K562 (cell line): Measurements from ENCODE around the gene TSPAN14. TPM values are rescaled to one million over a fixed set of nuclear protein-coding genes. Genes with fewer than 3 reads are reported as not detected.

Experiments
- CBX8 ChIP-seq: fragments of 200-600 bp; sonication (generic); IDR thresholded peaks from 2 replicates; pipeline ENCODE4 v1.6.1; 2012; ENCODE audit warnings: borderline replicate concordance, mixed run types, low read depth, mild to moderate bottlenecking, moderate library complexity, mixed read lengths, low read length, control low read depth, inconsistent platforms; ENCODE audit not compliant: poor library complexity, severe bottlenecking; ENCODE audit errors: extremely low read depth
- COPS2 ChIP-seq: fragments of 450-650 bp; conservative IDR thresholded peaks from 2 replicates; pipeline ENCODE4 v1.6.1; 2016; ENCODE audit warnings: mild to moderate bottlenecking, moderate library complexity
- CSDE1 ChIP-seq, 2 experiments: fragments of 450-650 bp; IDR thresholded peaks; 2 replicates each; pipeline ENCODE4 v1.6.1; 2016; ENCODE audit warnings: mild to moderate bottlenecking in 1 of 2
- GABPA ChIP-seq: fragments of 200-800 bp; sonication (Bioruptor generic); conservative IDR thresholded peaks from 2 replicates; pipeline ENCODE4 v1.6.1; 2016; ENCODE audit warnings: low read depth, missing genetic modification characterization, missing compliant biosample characterization
- HNRNPK ChIP-seq: fragments of 200-400 bp; formaldehyde crosslinking; IDR thresholded peaks from one replicate; pipeline ENCODE4 v1.6.1; 2018; ENCODE audit warnings: mild to moderate bottlenecking, low read depth, low read length; ENCODE audit not compliant: poor library complexity, severe bottlenecking
- ILF3 ChIP-seq: fragments of 450-650 bp; IDR thresholded peaks from 2 replicates; pipeline ENCODE4 v1.6.1; 2018; ENCODE audit warnings: antibody characterized with exemption, mild to moderate bottlenecking, moderate library complexity, borderline replicate concordance
- KLF6 ChIP-seq: fragments of 250-450 bp; sonication (Bioruptor Pico); IDR thresholded peaks from 2 replicates; pipeline ENCODE4 v1.4.0; 2020; ENCODE audit warnings: mild to moderate bottlenecking, moderate library complexity, borderline replicate concordance
- NCOA2 ChIP-seq, 2 experiments: fragments of 450-650 bp; IDR thresholded peaks; 2 replicates each; pipeline ENCODE4 v1.6.1; 2018; ENCODE audit warnings: mild to moderate bottlenecking in 2 of 2, moderate library complexity in 1 of 2; ENCODE audit not compliant: partially characterized antibody in 2 of 2
- OTX1 ChIP-seq: fragments of 450-650 bp; formaldehyde crosslinking; IDR thresholded peaks from 2 replicates; pipeline ENCODE4 v1.4.0; 2022; ENCODE audit warnings: mild to moderate bottlenecking
- RAD51 ChIP-seq: fragments of 450-650 bp; IDR thresholded peaks from 2 replicates; pipeline ENCODE4 v1.7.1; 2016; ENCODE audit warnings: low read depth, mild to moderate bottlenecking, borderline replicate concordance
- SREBF2 ChIP-seq: sonication (generic); formaldehyde crosslinking; IDR thresholded peaks from 2 replicates; pipeline ENCODE4 v1.4.0; 2020; ENCODE audit warnings: mild to moderate bottlenecking, missing genetic modification reagents
- SRF ChIP-seq, 2 experiments: fragments of 250-450, 450-650 bp in 1 of 2; sonication (Bioruptor Pico) in 1 of 2; sonication (generic) in 1 of 2; formaldehyde crosslinking; IDR thresholded peaks; 2 replicates each; pipeline versions ENCODE4 v1.5.0 to v1.5.1; 2020 to 2022; ENCODE audit warnings: mild to moderate bottlenecking in 1 of 2, missing genetic modification reagents in 1 of 2
- ZC3H11A ChIP-seq: IDR thresholded peaks from 2 replicates; pipeline ENCODE4 v1.6.1; 2012; ENCODE audit warnings: low read depth, low read length, improper control_type of control experiment
- ZKSCAN8 ChIP-seq: fragments of 200-800 bp; sonication (Bioruptor generic); IDR thresholded peaks from 2 replicates; pipeline ENCODE4 v1.6.1; 2016; ENCODE audit warnings: missing genetic modification characterization, missing compliant biosample characterization
- ZNF668 ChIP-seq: fragments of 250-450 bp; sonication (Bioruptor Pico); IDR thresholded peaks from 2 replicates; pipeline ENCODE4 v1.8.0; 2022; ENCODE audit warnings: mild to moderate bottlenecking, inconsistent platforms
- ZNF695 ChIP-seq: fragments of 450-650 bp; formaldehyde crosslinking; IDR thresholded peaks from 2 replicates; pipeline ENCODE4 v1.4.0; 2020; ENCODE audit warnings: mild to moderate bottlenecking, moderate library complexity
- ZNF699 ChIP-seq: fragments of 250-450 bp; sonication (Bioruptor Pico); IDR thresholded peaks from 2 replicates; pipeline ENCODE4 v1.8.0; 2021; ENCODE audit warnings: mild to moderate bottlenecking, moderate library complexity; ENCODE audit not compliant: insufficient replicate concordance
- ZNF766 ChIP-seq: fragments of 200-800 bp; sonication (Bioruptor generic); conservative IDR thresholded peaks from 2 replicates; pipeline ENCODE4 v1.6.1; 2016; ENCODE audit warnings: missing genetic modification characterization, missing compliant biosample characterization
- polyA plus RNA-seq, 8 experiments: library from polyadenylated mRNA; depleted of rRNA in 4 of 8; stranded (reverse) in 5 of 8; unstranded in 3 of 8; fragments of >200 nt; fragmentation: Nextera tagmentation in 2 of 8; fragmentation: Illumina TruSeq in 1 of 8; extraction: Ambion mirVana in 2 of 8; extraction: Trizol in 1 of 8; gene quantifications; 2 replicates each; pipeline versions ENCODE4 v1.2.1 to v1.2.3, GENCODE V29; 2011 to 2014; ENCODE audit warnings: inconsistent platforms in 1 of 8, missing spikeins in 1 of 8
- total RNA-seq, 7 experiments: library from RNA; depleted of rRNA in 6 of 7; stranded (reverse); fragments of >200 nt in 6 of 7; fragmentation: Illumina TruSeq in 2 of 7; extraction: Trizol in 2 of 7; gene quantifications; 2 replicates each; pipeline versions ENCODE4 v1.2.1 to v1.2.3, GENCODE V29; 2011 to 2021; ENCODE audit warnings: low replicate concordance in 1 of 7
- TF ChIP-seq, protein P1 (sequence below), 2 experiments: IDR thresholded peaks in 1 of 2; conservative IDR thresholded peaks in 1 of 2; 2 replicates each; pipeline ENCODE4 v1.6.1; 2016; ENCODE audit warnings: low read depth in 2 of 2, mild to moderate bottlenecking in 1 of 2, missing compliant biosample characterization in 1 of 2, missing genetic modification characterization in 1 of 2, moderate library complexity in 1 of 2
- TF ChIP-seq, protein P2 (sequence below): IDR thresholded peaks from 3 replicates; pipeline ENCODE4 v1.6.1; 2011; ENCODE audit warnings: borderline replicate concordance, mild to moderate bottlenecking; ENCODE audit not compliant: insufficient read length, insufficient read depth
- TF ChIP-seq, protein P3 (sequence below): fragments of 450-650 bp; formaldehyde crosslinking; IDR thresholded peaks from 2 replicates; pipeline ENCODE4 v1.4.0; 2020; ENCODE audit warnings: mild to moderate bottlenecking, moderate library complexity
- TF ChIP-seq, protein P4 (sequence below): sonication (generic); formaldehyde crosslinking; IDR thresholded peaks from 2 replicates; pipeline ENCODE4 v1.8.0; 2022; ENCODE audit warnings: mild to moderate bottlenecking, missing genetic modification reagents

The TSPAN14 gene
- total and polyA plus RNA-seq, 9 of the 15 experiments (the other 6 are each of a cell fraction or from before 2014, with no cell fraction given) = 5.8 to 92.9 (median 23.3) TPM

DNA sequence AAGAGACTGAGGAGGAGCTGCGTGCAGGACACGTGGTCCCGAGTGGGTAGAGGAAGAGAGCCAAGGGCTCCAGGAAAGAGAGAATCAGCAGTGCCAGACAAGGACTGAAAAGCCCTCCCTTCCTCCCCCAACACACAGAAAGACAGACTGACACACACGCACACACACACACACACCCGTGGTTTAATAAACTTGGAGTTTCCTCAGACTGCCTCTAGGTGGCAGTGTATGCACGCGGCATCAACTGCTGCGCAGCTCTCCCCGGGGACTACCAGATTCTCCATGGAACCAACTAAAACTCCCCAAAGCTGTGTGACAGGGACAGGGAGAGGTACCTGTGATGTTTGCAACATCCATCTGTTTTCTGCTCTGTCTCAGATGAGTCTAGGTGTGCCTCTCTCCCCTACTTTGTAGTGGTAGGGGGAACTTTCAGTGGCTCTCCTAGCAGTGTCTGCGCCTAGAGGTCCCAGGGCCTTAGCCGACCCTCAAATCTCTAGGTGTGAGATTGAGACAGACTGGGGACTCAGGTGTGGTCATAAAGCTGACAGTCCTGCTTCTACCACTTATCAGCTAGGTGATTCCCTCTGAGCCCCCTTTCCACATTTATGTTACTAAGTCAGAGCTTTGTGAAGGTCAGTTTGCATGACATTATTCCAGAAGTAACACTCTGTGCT lies 9.3 kb upstream of the TSPAN14 start (continued):
- TF ChIP-seq, protein P1, sequence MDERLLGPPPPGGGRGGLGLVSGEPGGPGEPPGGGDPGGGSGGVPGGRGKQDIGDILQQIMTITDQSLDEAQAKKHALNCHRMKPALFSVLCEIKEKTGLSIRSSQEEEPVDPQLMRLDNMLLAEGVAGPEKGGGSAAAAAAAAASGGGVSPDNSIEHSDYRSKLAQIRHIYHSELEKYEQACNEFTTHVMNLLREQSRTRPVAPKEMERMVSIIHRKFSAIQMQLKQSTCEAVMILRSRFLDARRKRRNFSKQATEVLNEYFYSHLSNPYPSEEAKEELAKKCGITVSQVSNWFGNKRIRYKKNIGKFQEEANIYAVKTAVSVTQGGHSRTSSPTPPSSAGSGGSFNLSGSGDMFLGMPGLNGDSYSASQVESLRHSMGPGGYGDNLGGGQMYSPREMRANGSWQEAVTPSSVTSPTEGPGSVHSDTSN (CRISPR knock-in tag; IDR thresholded peaks at IDR 0.05; ENCODE audit: low read depth) = no peak
- TF ChIP-seq, protein P1 (tag; conservative IDR thresholded peaks at IDR 0.05; ENCODE audit: low read depth) = no peak
- TF ChIP-seq ZNF668 (no peak), SREBF2 (CRISPR knock-in tag) (no peak), CBX8 (no peak), ZNF766 (CRISPR knock-in tag) (no peak), ZC3H11A (no peak), ZNF699 (no peak), KLF6 (no peak), HNRNPK (no peak), GABPA (tag) (no peak), OTX1 (CRISPR knock-in tag) (no peak; the same call in 1 of the 2 replicates), SRF (CRISPR knock-in tag; IDR thresholded peaks at IDR 0.05) (no peak), COPS2 (no peak), RAD51 (no peak), ZNF695 (no peak), ILF3 (no peak), CSDE1 (IDR thresholded peaks at IDR 0.05) (no peak), ZKSCAN8 (no peak), NCOA2 (IDR thresholded peaks at IDR 0.05; ENCODE audit: partially characterized antibody in 2 of 2) (no peak)
- TF ChIP-seq, protein P2, sequence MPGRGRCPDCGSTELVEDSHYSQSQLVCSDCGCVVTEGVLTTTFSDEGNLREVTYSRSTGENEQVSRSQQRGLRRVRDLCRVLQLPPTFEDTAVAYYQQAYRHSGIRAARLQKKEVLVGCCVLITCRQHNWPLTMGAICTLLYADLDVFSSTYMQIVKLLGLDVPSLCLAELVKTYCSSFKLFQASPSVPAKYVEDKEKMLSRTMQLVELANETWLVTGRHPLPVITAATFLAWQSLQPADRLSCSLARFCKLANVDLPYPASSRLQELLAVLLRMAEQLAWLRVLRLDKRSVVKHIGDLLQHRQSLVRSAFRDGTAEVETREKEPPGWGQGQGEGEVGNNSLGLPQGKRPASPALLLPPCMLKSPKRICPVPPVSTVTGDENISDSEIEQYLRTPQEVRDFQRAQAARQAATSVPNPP = no peak
- TF ChIP-seq, protein P3, sequence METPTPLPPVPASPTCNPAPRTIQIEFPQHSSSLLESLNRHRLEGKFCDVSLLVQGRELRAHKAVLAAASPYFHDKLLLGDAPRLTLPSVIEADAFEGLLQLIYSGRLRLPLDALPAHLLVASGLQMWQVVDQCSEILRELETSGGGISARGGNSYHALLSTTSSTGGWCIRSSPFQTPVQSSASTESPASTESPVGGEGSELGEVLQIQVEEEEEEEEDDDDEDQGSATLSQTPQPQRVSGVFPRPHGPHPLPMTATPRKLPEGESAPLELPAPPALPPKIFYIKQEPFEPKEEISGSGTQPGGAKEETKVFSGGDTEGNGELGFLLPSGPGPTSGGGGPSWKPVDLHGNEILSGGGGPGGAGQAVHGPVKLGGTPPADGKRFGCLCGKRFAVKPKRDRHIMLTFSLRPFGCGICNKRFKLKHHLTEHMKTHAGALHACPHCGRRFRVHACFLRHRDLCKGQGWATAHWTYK (CRISPR knock-in tag) = no peak
- TF ChIP-seq, protein P4, sequence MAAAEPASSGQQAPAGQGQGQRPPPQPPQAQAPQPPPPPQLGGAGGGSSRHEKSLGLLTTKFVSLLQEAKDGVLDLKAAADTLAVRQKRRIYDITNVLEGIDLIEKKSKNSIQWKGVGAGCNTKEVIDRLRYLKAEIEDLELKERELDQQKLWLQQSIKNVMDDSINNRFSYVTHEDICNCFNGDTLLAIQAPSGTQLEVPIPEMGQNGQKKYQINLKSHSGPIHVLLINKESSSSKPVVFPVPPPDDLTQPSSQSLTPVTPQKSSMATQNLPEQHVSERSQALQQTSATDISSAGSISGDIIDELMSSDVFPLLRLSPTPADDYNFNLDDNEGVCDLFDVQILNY (CRISPR knock-in tag) = no peak
